Endothelial cell of umbilical vein (primary cell): Measurements from ENCODE around the gene SLC16A4.
"Not testable (repeated sequence)": the region's sequence is repeated elsewhere in the genome, so short reads cannot be mapped to it uniquely, and the experiment has no call there.

Source experiments
- CTCF ChIP-seq, 2 donors: IDR thresholded peaks; 1 replicate in 1 of 2; 2 replicates in 1 of 2; pipeline ENCODE4 v1.5.1; 2011; ENCODE audit warnings: low read length in 2 of 2, mild to moderate bottlenecking in 2 of 2, moderate library complexity in 2 of 2, control low read depth in 1 of 2, inconsistent platforms in 1 of 2, low read depth in 1 of 2; ENCODE audit not compliant: insufficient read depth in 1 of 2; ENCODE audit errors: extremely low read depth in 1 of 2
- EZH2 ChIP-seq: IDR thresholded peaks from 2 replicates; pipeline ENCODE4 v1.6.1; 2012; ENCODE audit warnings: borderline replicate concordance, low read depth, mild to moderate bottlenecking, moderate library complexity, low read length, inconsistent platforms; ENCODE audit not compliant: severe bottlenecking
- FOS ChIP-seq: IDR thresholded peaks from 2 replicates; pipeline ENCODE4 v1.6.1; 2011; ENCODE audit warnings: mild to moderate bottlenecking, low read length, moderate library complexity, borderline replicate concordance; ENCODE audit not compliant: insufficient read depth
- MAX ChIP-seq: IDR thresholded peaks from 2 replicates; pipeline ENCODE4 v1.6.1; 2011; ENCODE audit not compliant: insufficient read depth, insufficient read length
- MYC ChIP-seq: IDR thresholded peaks from one replicate; pipeline ENCODE4 v1.6.1; 2011; ENCODE audit warnings: mild to moderate bottlenecking, low read depth, low read length
- POLR2A ChIP-seq: IDR thresholded peaks from 2 replicates; pipeline ENCODE4 v1.6.1; 2012; ENCODE audit warnings: low read depth, mild to moderate bottlenecking, control low read depth, low read length
- POLR2AphosphoS5 ChIP-seq: IDR thresholded peaks from 2 replicates; pipeline ENCODE4 v1.6.1; 2012; ENCODE audit warnings: low read depth, mild to moderate bottlenecking, control low read depth, low read length, moderate library complexity; ENCODE audit not compliant: insufficient read depth

GRCh38 chr1:110413045-110413444 is 22.2 kb upstream of the SLC16A4 start:
- not testable (repeated sequence) for TF ChIP-seq CTCF (IDR thresholded peaks at IDR 0.05; ENCODE audit: extremely low read depth in 1 of 2, insufficient read depth in 1 of 2, low read depth in 1 of 2, low read length in 2 of 2); MAX; FOS; MYC; POLR2AphosphoS5; POLR2A; EZH2
